C4-2B (cell line): Measurements from ENCODE around the gene ARID4B.

Source experiments
- CTCF ChIP-seq: fragments of 450-650 bp; conservative IDR thresholded peaks from 2 replicates; pipeline ENCODE4 v1.5.1; 2017; ENCODE audit warnings: mild to moderate bottlenecking
- ZFX ChIP-seq: fragments of 450-650 bp; IDR thresholded peaks from 2 replicates; pipeline ENCODE4 v1.6.1; 2017

- TF ChIP-seq CTCF: no peak
- TF ChIP-seq ZFX: no peak
Observed at GRCh38 chr1:235227414-235227813, 100.6 kb downstream of the ARID4B start.
